ENCODE data around the gene PPM1F.

Gene PPM1F

DNA sequence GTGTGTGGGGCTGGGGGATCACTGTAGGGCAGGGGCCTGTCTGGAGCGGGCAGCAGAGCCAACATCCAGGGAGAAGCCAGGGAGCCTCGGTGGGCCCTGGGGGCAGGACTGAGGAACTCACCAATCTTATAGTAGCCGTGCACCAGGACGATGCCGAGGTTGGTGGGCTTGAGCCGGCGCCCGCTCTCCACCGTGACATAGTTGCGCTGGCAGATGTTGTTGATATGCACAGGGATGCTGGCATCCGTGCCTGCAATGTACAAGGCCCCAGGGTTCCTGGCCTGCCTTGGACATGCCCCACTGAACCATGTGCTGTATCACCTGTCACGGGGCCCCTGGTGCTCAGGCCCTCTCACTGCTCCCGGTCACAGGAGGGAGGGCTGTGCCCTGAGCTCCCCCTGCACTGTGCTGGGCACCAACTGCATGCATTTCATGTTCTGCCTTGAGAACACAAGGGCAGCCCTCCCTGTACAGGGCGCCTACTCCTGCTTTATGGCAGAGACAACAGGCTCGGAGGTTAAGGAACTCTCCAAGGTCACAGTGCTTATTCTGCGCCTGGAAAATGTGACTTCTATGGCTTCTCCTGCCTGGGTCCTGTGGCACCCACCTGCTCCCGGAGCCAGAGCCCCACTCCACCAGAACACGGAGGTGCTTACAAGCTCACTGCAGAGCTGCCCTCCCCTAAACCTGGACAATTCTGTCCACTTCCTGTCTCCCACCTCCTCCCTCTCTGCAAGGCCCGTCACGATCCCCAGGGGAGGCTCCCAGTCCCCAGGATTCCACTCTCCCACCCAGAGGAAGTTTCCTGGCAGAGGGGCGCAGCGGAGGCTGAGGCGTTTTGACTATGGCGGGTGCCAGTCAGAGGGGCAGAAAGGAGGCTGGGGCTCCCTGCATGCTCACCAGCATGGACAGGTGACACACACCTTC lies 7.8 kb upstream of the PPM1F start:
- no peak for DNase-seq

GRCh38 chr22:21959274-21960074 lies 6.8 kb upstream of the PPM1F start:
- no peak for DNase-seq

GRCh38 chr22:21958360-21959273 lies 6.0 kb upstream of the PPM1F start:
- no peak for DNase-seq

- no peak for DNase-seq
These were observed 650 bp downstream of the PPM1F start for GRCh38 chr22:21951931-21952465.

- no peak for DNase-seq
These were observed 1.6 kb downstream of the PPM1F start for GRCh38 chr22:21951062-21951461.

DNA sequence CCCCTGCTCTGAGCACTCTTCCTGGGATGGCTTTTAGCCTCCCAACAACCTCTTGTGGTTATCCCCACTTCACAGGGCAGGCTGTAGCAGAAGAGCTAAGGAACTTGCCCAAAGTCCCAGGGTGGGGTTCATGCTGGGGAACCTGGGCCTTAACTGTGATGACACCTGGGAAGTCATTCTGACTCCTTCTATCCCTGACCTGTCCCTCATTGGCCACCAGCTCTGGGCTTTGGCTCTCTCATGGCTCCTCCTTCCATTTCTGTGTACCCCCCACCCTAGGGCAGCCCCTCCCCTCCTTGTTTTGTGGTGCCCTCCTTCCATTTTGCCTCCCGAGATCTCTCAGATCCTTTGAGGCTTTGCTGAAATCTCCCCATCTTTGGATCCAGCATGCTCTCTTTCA lies 2.7 kb downstream of the PPM1F start:
- no peak for DNase-seq

GRCh38 chr22:21949569-21949918 lies 3.1 kb downstream of the PPM1F start:
- no peak for DNase-seq

- no peak for DNase-seq
These were observed 3.7 kb downstream of the PPM1F start for GRCh38 chr22:21948824-21949568.

- no peak for DNase-seq
These were observed 4.3 kb downstream of the PPM1F start for GRCh38 chr22:21948390-21948789.

GRCh38 chr22:21947040-21948014 lies 5.3 kb downstream of the PPM1F start:
- no peak for DNase-seq

GRCh38 chr22:21946262-21946925 lies 6.3 kb downstream of the PPM1F start:
- DNase-seq: no peak

DNA sequence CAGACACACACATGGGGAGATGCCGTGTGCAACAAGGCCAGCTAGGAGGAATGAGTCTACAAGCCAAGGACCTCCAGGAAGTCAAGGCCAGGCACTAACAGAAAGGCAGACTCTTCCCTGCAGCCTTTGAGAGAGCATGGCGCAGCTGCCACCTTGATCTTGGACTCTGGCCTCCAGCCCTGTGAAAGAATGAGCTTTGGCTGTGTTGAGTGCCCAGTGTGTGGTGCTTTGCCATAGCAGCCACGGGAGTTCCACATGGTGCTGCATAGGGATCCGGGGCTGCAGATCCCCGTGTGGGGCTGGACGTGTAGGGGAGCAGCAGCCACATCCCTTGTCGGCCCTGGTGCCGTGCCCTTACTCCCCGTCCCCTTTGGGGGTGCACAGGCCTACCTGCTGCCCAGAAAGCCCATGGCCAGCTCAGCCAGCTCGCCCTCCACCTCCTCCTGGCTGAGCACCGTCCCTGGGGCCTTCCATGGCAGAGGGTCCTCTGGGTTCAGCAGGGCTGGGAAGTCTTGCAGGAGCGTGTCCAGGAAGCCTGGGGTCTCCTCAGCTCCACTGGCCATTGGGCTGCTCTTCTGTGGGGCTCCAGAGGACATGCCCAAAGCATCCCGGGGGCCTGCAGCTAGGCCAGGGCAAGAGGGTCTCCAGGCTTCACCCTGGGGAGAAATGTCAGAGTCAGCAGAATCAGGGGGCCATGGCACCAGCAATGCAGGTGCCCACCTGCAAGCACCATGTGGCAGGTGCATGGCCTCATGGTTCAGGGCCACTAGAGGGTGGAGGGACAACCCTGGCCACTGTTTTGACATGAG lies 7.0 kb downstream of the PPM1F start:
- no peak for DNase-seq

DNA sequence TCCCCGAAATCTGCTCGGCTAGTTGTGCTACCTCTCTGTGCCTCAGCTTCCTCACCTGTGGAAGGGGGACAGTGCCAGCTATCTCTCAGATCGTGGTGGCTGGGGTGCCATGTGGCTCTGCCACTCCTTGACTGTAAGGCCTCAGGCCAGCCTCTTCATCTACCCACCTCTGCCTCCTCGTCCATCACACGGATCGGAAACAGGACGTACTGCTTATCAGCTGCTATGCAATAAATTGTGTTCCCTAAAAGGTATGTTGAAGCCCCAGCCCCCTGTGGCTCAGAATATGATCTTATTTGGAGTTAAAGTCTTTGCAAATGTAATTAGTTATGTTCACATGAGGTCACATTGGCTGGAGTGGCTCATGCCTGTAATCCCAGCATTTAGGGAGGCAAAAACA lies 7.8 kb downstream of the PPM1F start:
- DNase-seq: no peak

DNA sequence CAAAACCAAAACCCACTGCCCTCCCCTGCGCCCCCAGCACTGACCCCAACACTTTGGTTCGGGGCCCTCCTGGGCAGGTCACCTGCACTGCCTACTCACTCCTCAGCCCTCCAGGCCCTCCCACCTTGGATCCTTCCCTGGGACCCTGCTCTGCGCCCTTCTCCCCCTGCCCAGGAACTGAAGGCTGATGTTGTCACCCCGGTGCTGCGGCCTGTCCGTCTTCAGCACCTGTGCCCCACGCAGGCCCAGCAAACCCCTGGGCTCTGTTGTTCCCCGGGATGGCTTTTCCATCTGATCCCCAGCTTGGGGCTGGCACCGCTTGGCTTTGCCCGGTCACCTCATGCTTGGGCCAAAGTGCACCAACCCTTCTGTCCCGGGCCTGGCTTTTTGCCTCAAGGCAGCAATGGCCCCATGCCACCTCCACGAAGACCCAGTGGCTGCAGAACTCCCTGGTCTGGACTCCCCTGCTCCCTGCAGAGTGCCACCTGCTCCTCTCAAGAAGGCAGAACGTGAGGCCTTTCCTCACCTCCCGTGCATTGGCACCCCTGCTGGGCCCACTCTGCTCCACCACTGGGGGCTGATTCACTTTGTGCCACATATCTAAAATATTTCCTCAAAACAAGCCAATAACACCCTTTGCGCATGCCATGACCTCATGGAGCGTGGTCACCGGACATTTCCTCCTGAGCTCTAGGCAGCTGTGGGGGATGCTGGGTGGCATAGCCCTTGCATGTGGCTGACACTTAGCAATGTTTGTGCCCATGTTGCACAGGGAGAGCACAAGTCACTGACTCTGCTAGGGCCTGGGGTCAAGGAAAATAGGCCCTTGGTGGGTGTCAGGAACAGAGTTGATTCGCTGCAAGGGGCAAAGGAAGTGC lies 8.8 kb downstream of the PPM1F start:
- no peak for DNase-seq

DNA sequence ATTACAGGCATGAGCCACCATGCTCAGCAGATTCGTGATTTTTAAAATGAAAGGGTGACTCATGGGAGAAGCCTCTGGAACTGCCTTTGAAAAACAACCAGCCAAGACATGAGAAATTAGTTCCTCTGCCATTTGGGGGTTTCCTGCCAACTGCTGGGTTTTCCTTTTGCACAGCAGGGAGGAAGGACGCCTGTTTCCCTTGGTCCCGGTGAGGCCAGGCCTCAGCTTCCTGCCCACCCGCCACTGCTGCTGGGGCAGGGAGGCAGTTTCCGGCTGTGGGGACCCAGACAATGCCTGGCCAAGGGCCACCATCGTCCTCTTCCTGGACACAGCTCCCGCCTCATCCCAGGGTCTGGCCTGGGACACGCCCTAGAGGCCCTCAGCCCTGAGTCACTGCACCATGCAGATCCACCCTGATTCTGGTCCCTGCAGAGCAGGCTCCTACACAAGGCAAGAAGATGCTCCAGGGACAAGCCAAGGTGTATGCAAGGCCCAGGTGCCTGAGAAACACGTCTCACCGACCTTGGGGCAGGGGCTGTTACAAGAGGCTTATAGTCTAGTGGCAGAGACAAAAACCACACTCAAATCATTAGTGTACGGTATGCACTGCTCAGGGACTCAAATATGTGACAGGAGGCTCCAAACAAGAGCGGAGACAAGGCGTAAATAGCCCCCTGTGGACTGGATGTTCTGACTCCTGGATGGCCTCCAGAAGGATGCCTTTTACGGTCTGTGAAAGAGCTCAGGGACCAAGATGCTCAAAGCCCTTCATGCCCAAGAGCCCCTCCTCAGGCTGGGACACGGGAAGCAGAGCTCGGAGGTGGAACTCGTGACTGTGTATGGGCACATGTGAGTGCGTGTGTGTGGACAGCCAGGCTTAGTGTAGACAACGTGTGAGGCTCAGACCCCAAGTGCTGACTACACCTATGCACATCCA lies 10.0 kb downstream of the PPM1F start:
- DNase-seq: no peak

- no peak for DNase-seq
These were observed 10.7 kb downstream of the PPM1F start for GRCh38 chr22:21941921-21942320.

GRCh38 chr22:21940521-21940920 lies 12.1 kb downstream of the PPM1F start:
- DNase-seq: no peak
